Measurements from ENCODE around the gene USP9X. TPM values are rescaled to one million over a fixed set of nuclear protein-coding genes. Genes with fewer than 3 reads are reported as not detected.

Gene USP9X
- total RNA-seq, result 37.0 and 46.4 TPM in 2 replicates

GRCh38 chrX:41084893-41085511 is at the start of gene USP9X:
Gene USP9X (plus strand): TSS chrX:41085445. CDS start chrX:41123629, 38,184 bp downstream.

Other genes with a start within 250 kb of the USP9X start
- 71.4 and 122 TPM in 2 replicates for gene DDX3X, start 248.7 kb downstream of the USP9X start, total RNA-seq

Data from pericardium fibroblast (primary cell).